ENCODE measurements around the gene CABYR. TPM values are rescaled to one million over a fixed set of nuclear protein-coding genes. Genes with fewer than 3 reads are reported as not detected.
A peak's percentile ranks its signal among the peaks of the same experiment; 100 is the strongest.

CABYR gene
- total RNA-seq, 2 experiments from 2014 or later = 1.6 to 1.9 TPM

DNA sequence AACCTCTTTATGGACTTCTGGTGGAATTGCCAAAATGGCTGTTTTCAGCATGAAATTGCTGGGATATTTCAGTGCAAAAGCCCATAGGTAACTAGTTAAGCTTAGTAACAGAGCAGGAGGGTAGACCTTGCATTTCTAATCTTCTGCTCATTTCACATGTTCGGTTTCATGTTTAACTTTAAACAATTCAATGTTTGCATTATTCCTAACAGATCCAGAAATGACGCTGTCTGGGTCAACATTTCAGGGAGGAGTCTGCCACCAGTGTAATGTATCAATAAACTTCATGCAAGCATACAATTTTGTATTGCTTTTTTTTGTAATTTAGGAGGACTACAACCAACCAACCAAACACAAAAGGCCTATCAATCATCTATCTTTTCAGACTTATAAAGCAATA lies 22.4 kb downstream of the CABYR start:
- no peak for DNase-seq
- H3K4me3 Mint-ChIP-seq = no peak overlapping the region
- no peaks in the 10 kb centered on the region for H3K27me3 Mint-ChIP-seq
- no peaks in the 10 kb centered on the region for H3K36me3 Mint-ChIP-seq
- no peaks in the 10 kb centered on the region for H3K9me3 Mint-ChIP-seq
- H3K27ac Mint-ChIP-seq = no peak overlapping the region
- no peaks in the 10 kb centered on the region for H3K4me1 Mint-ChIP-seq

- no peaks in the 10 kb centered on the region for H3K36me3 Mint-ChIP-seq
- no peak overlapping the region for H3K27ac Mint-ChIP-seq
- H3K27me3 Mint-ChIP-seq = no peaks in the 10 kb centered on the region
These were observed 29.6 kb downstream of the CABYR start for GRCh38 chr18:24168496-24168895.

DNA sequence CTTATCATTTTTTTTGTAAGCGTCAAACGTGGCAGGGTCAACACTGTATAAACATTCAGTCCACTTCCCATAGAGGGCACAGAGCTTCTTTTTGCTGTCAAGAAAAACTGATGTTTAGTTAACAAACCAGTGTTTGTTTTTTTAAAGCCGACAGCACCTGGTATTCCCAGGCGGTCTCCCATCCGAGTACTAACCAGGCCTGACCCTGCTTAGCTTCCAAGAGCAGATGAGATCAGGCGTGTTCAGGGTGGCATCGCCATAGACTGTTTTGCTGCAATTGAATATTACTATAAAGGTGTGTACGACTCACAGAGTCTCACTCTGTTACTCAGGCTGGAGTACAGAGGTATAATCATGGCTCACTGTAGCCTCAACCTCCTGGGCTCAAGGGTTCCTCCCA lies 31.5 kb downstream of the CABYR start:
- Mint-ChIP-seq H3K36me3 (no peaks in the 10 kb centered on the region), H3K27ac (no peak overlapping the region), H3K4me3 (no peak overlapping the region), H3K4me1 (no peaks in the 10 kb centered on the region), H3K27me3 (no peaks in the 10 kb centered on the region), H3K9me3 (no peaks in the 10 kb centered on the region)
- DNase-seq = no peak

More at GRCh38 chr18:24168496-24168895, 29.6 kb downstream of the CABYR start:
- Mint-ChIP-seq H3K4me3 (no peak overlapping the region), H3K4me1 (no peaks in the 10 kb centered on the region), H3K9me3 (no peaks in the 10 kb centered on the region)
- no peak for DNase-seq

- no peaks in the 10 kb centered on the region for H3K4me1 Mint-ChIP-seq
- no peak overlapping the region for H3K4me3 Mint-ChIP-seq
- no peaks in the 10 kb centered on the region for H3K27me3 Mint-ChIP-seq
- H3K27ac Mint-ChIP-seq = no peak overlapping the region
- H3K9me3 Mint-ChIP-seq = no peaks in the 10 kb centered on the region
- no peak for DNase-seq
- no peaks in the 10 kb centered on the region for H3K36me3 Mint-ChIP-seq
These were observed 35.1 kb downstream of the CABYR start for GRCh38 chr18:24173997-24174396.

DNA sequence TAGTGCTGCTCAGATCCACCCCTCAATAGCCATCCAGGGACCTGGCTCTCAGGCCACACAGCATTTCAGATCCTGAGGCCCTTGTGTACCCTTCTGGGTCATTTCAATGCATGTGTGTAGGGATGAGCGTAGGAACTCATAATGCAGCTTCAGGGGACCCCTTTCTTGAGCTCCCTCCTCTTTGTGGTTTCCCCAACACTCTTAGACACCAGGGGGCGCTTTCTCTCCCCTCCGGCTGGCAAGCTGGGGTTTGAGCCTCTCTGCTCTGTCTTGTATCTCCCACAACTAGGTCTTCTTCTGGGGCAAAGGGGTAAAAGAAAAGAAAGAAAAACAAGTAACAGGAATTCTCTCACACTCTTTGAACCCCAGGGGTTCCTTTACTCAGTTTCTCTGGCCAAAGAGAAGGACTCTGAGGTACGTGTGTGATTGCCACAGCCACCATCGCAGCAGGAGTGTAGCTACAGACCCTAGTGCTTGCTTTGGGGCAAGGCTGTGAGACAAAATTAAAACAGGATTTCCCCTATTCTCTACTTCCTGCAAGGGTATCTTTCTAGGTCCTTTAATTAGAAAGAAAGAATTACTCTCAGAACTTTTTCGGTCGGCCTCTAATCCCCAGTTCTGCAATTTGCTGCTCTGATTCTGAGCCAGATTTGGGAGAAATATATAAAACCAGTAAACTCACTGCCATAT lies 38.0 kb downstream of the CABYR start:
- Mint-ChIP-seq H3K36me3 (no peaks in the 10 kb centered on the region), H3K27ac (peak overlapping the region; percentile 56), H3K9me3 (no peaks in the 10 kb centered on the region), H3K27me3 (no peaks in the 10 kb centered on the region), H3K4me1 (peaks cover 1% of the 10 kb centered on the region), H3K4me3 (no peak overlapping the region)
- DNase-seq = peak; percentile 32

DNA sequence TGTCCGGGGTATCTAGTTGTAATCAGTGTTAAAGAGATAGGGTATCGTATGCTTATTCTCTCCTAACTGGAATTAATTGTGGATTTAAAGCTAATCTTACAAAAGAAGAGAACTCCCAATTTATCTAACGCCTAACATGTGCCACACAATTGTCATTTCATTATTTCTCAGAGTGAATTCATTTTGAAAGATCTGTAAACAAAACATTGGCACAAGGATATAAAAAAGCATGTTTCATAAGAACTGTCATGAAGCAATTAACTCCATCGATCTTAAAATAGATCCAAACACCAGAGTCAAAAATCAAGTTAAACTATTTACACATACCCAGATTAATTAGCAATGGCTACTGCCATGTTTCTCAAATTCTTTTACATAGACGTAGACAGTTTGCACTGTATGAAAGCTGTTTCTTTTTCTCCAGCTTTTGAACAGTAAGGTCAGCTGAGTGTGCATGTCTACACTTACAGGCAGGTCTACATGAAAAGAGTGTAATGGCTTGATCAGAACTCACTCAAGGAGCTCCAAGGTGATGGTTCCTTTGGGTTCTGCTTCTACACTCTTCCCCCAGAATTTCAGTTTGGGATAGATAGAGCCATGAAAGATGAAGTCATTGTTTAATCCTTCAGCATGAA lies 38.8 kb downstream of the CABYR start:
- DNase-seq = no peak
- no peaks in the 10 kb centered on the region for H3K36me3 Mint-ChIP-seq
- H3K27ac Mint-ChIP-seq = no peak overlapping the region
- no peak overlapping the region for H3K4me3 Mint-ChIP-seq
- no peaks in the 10 kb centered on the region for H3K27me3 Mint-ChIP-seq
- peaks cover 1% of the 10 kb centered on the region for H3K4me1 Mint-ChIP-seq
- H3K9me3 Mint-ChIP-seq = no peaks in the 10 kb centered on the region

- H3K9me3 Mint-ChIP-seq = no peaks in the 10 kb centered on the region
- no peak overlapping the region for H3K27ac Mint-ChIP-seq
- H3K4me3 Mint-ChIP-seq = no peak overlapping the region
- no peaks in the 10 kb centered on the region for H3K36me3 Mint-ChIP-seq
- no peaks in the 10 kb centered on the region for H3K27me3 Mint-ChIP-seq
- H3K4me1 Mint-ChIP-seq = peaks cover 1% of the 10 kb centered on the region
- no peak for DNase-seq
These were observed 41.2 kb downstream of the CABYR start for GRCh38 chr18:24180048-24180447.

DNA sequence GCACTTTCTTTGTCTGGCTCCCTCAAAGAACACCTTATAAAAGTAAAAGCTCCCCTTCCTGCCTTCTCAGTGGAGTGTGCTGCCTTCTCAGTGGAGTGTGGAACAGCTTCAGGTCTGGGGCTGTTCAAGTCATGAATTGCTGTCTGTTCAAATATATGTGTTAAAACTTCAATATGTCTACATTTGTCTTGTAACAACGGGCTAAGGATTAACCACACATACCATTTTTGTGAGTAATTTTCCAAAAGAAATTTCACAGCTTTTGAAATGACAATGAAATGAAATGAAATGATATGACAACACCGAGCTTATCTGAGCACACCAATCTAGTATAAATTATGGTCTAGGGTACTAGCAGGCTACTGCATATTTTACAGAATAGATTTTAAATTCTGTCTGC lies 42.9 kb downstream of the CABYR start:
- DNase-seq = no peak
- no peaks in the 10 kb centered on the region for H3K36me3 Mint-ChIP-seq
- H3K4me3 Mint-ChIP-seq = no peak overlapping the region
- peaks cover 1% of the 10 kb centered on the region for H3K4me1 Mint-ChIP-seq
- H3K9me3 Mint-ChIP-seq = no peaks in the 10 kb centered on the region
- no peaks in the 10 kb centered on the region for H3K27me3 Mint-ChIP-seq
- H3K27ac Mint-ChIP-seq = no peak overlapping the region

DNA sequence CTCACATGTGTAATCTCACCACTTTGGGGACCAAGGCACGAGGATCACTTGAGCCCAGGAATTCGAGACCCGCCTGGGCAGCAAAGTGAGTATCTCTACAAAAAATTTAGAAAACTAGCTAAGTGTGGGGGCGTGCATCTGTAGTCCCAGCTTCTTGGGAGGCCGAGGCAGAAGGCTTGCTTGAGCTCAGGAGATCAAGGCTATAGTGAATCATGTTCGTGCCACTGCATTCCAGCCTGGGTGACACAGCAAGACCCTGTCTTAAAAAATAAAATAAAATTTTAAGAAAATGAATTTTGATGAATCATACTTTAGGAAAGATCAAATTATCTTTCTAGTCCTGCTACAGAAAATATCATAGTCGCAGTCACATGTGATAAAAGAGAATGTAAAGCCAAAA lies 46.9 kb downstream of the CABYR start:
- H3K4me3 Mint-ChIP-seq = no peak overlapping the region
- H3K4me1 Mint-ChIP-seq = peaks cover 1% of the 10 kb centered on the region
- H3K36me3 Mint-ChIP-seq = no peaks in the 10 kb centered on the region
- DNase-seq = no peak
- H3K27ac Mint-ChIP-seq = no peak overlapping the region
- H3K9me3 Mint-ChIP-seq = no peaks in the 10 kb centered on the region
- no peaks in the 10 kb centered on the region for H3K27me3 Mint-ChIP-seq

- Mint-ChIP-seq H3K36me3 (no peaks in the 10 kb centered on the region), H3K4me1 (no peaks in the 10 kb centered on the region)
These were observed 48.2 kb downstream of the CABYR start for GRCh38 chr18:24187049-24187448.

DNA sequence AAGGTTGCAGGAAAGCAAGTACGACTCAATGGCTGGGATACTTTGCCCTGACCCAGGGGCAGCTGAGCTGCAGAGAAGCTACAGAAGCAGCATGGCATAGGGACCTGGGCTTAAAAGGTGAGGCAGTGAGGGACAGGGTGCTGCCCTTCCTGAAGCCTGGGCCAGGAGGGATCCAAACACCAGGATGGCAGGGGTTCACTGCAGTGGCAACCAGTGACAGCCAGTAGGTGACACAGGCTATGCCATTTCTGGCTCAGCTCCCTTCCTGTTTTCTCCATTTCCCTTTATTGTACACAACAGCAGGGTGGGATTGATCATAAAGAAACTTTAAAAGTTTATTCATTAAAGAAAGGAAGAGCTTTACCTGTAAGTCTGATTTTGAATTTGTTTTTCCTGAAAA lies 48.8 kb downstream of the CABYR start:
- no peak for DNase-seq
- H3K4me1 Mint-ChIP-seq = no peaks in the 10 kb centered on the region
- H3K27ac Mint-ChIP-seq = no peak overlapping the region
- no peaks in the 10 kb centered on the region for H3K36me3 Mint-ChIP-seq
- no peaks in the 10 kb centered on the region for H3K9me3 Mint-ChIP-seq
- H3K4me3 Mint-ChIP-seq = no peak overlapping the region
- peaks cover 1% of the 10 kb centered on the region for H3K27me3 Mint-ChIP-seq

More at GRCh38 chr18:24187049-24187448, 48.2 kb downstream of the CABYR start:
- H3K4me3 Mint-ChIP-seq = no peak overlapping the region
- H3K27me3 Mint-ChIP-seq = no peaks in the 10 kb centered on the region
- DNase-seq = no peak
- no peaks in the 10 kb centered on the region for H3K9me3 Mint-ChIP-seq
- H3K27ac Mint-ChIP-seq = no peak overlapping the region

DNA sequence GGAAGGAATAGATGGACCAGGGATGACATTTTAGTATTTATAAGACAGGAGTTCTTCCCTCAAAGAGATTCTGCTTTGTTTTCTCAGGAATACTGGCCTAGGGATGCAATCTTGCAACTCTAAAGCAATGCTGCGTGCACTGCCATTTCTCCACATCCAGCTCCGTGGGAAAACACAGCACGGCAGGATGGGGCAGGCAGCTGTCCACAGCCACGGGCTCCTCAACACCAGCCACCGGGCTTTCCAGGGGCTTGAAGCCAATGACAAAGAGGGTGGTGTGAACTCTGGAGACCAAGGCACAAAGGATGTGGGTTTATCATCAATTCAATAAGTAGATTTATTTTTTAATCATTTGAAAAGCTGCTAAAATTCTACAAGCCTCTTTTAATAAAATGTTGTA lies 49.3 kb downstream of the CABYR start:
- Mint-ChIP-seq H3K9me3 (no peaks in the 10 kb centered on the region), H3K4me1 (no peaks in the 10 kb centered on the region), H3K36me3 (no peaks in the 10 kb centered on the region), H3K27ac (no peak overlapping the region), H3K4me3 (no peak overlapping the region), H3K27me3 (peaks cover 4% of the 10 kb centered on the region)
- no peak for DNase-seq

DNA sequence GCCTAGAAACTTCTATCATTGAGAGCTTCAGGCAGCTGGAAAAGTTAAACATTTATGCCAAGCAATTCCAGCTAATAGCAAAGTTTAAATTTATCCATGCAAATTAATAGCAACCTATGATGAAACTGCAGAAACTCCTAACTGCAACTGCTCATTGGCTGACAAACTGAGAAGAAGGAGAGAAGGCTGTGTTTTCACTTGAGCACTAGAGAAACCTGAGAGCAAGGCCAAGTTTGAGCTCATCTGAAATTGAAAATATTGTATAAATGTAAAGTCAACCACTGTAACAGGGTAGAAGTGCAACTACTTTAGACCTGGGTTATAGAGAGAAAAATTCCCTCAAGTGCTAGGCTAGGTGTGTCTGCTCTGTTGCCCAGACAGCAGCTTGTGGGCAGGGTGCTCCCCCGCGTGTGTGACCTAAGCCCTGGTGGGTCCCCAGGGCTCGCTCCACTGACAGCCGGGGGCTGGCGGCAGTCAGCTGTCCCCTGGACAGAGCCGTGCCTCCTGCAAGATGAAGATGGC lies 50.2 kb downstream of the CABYR start:
- Mint-ChIP-seq H3K9me3 (no peaks in the 10 kb centered on the region), H3K27ac (no peak overlapping the region), H3K36me3 (no peaks in the 10 kb centered on the region), H3K4me1 (no peaks in the 10 kb centered on the region), H3K4me3 (no peak overlapping the region), H3K27me3 (peaks cover 4% of the 10 kb centered on the region)
- DNase-seq = no peak

GRCh38 chr18:24189664-24190346 lies 50.9 kb downstream of the CABYR start:
- H3K36me3 Mint-ChIP-seq = no peaks in the 10 kb centered on the region
- no peak overlapping the region for H3K4me3 Mint-ChIP-seq
- no peaks in the 10 kb centered on the region for H3K4me1 Mint-ChIP-seq
- DNase-seq = no peak
- no peak overlapping the region for H3K27ac Mint-ChIP-seq
- H3K27me3 Mint-ChIP-seq = peaks cover 4% of the 10 kb centered on the region
- no peaks in the 10 kb centered on the region for H3K9me3 Mint-ChIP-seq

DNA sequence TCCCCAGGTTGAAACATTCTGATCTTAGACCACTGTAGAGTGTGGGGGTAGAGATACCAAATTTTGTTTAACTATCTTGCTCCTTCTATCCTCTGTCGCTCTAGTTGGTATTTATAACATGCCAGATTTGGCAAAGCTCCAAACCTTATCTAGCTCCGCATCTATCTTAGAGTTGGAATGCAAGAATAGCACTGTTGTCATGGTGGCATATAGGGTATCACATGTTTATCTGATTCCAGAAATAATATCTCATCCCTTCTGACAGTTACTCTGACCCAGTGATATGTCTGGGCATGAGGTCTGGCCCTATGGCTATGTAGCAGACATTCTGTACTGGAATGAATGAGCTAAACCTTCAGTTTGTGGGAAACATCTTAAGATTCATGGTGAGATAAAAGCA lies 51.7 kb downstream of the CABYR start:
- H3K27me3 Mint-ChIP-seq = peaks cover 4% of the 10 kb centered on the region
- no peak overlapping the region for H3K27ac Mint-ChIP-seq
- DNase-seq = no peak
- H3K36me3 Mint-ChIP-seq = no peaks in the 10 kb centered on the region
- H3K9me3 Mint-ChIP-seq = no peaks in the 10 kb centered on the region
- H3K4me3 Mint-ChIP-seq = no peak overlapping the region
- H3K4me1 Mint-ChIP-seq = no peaks in the 10 kb centered on the region
